Measurements from ENCODE around the gene GABRR1.
A peak's percentile ranks its signal among the peaks of the same experiment; 100 is the strongest.
"Not testable (repeated sequence)": the region's sequence is repeated elsewhere in the genome, so short reads cannot be mapped to it uniquely, and the experiment has no call there.

GABRR1 gene

GRCh38 chr6:89217299-89217910 is at the start of gene GABRR1:
Gene GABRR1, minus strand, starts transcription at chr6:89217358. Its CDS starts 36 bp downstream, at chr6:89217322.
- no peak for FAIRE-seq

DNA sequence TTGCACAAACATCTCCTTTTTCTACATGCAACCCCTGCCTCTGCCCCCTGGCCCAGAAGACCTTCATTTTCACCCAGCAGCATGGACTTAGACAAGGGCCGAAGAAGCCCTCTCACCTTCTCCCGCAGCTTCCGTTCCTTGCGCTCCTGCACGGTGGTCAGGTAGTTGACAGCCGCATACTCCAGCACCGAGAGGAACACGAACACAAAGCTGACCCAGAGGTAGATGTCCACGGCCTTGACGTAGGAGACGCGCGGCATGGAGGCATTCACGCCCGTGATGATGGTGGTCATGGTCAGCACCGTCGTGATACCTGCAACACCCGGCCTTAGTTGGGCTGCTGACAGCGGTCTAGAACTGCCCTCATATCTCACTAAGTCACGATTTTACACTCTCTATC is 47.1 kb upstream of the GABRR1 start:
- no peak for FAIRE-seq

- FAIRE-seq, result no peak
These were observed 43.7 kb upstream of the GABRR1 start for GRCh38 chr6:89260832-89261231.

GRCh38 chr6:89260310-89260709 is 43.2 kb upstream of the GABRR1 start:
- FAIRE-seq, result no peak

DNA sequence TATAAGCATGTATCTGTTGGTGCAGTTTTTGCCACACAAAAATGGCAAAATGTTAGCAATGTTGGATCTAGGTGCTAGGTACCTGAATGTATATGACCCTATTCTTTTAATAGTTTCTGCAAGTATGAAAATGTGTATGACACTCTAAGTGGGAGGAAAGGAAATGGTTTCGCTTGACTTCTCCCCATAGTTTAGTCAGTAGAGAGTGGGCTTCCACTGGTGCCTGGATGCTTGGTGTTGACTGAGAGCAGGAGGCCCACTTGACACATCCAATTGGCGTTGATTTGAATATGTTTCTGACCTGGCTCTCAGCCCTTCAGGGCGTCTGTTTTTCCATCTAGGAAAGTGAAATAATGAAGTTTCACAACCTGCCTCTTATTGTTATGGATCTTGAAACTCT is 41.8 kb upstream of the GABRR1 start:
- FAIRE-seq, result no peak

DNA sequence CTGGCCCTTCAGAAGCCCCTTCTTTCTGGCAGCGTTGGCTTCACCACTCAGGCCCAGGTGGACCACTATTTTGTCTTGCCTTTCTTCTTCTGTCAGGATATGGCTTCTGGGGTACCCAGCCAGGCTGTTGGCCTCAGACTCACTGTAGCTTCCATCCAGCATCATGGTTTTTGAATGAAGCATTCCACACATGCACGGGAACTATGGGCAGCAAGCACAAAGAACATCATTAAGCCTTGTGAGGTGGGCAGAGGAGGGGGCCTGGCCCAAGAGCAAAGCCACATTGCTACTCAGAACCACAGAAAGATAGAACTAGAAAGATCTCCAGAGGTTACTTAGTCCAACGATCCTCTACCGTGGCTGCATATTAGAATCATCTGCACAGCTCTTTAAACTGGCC is 40.6 kb upstream of the GABRR1 start:
- no peak for FAIRE-seq

DNA sequence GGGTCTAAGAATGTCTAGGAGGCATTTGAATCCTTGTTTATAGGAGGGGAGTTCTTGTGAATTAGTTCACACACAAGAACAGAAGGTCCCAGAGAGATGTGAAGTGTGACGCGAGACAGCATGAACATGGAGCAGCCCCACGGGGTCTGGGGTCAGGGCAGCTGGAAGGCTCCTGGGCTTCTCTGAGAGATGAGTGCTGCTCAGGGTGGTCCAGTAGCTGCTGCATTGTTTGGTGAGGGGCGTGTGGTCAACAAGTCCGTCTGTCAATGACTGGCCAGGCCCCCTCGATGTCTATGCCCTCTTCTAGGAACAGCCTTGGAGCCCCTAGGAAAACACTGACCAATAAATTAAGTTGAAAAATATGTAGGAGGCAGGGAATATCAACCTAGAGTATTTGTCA is 40.2 kb upstream of the GABRR1 start:
- FAIRE-seq, result no peak

GRCh38 chr6:89255417-89255816 is 38.3 kb upstream of the GABRR1 start:
- no peak for FAIRE-seq

DNA sequence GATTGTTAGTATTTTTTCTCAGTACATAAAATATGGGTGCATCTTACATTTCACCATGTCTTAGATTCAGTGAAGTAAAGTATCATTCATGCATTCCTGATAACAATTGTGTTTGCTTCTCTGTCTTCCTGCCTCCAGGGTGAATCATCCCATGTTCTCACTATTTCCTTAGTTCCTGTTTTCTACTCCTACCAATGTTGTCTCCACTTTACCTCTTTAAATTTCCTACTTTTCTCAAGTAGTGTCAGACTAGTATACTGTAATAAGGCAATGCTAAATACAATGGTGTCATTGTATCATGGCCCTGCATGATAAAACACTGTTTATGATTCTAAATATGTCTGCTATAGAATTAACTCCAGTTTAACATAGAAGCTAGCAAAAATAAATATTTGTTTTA is 37.4 kb upstream of the GABRR1 start:
- FAIRE-seq, result no peak

GRCh38 chr6:89252907-89253306 is 35.7 kb upstream of the GABRR1 start:
- no peak for FAIRE-seq

- FAIRE-seq, result no peak
These were observed 34.8 kb upstream of the GABRR1 start for GRCh38 chr6:89251976-89252375.

- no peak for FAIRE-seq
These were observed 34.0 kb upstream of the GABRR1 start for GRCh38 chr6:89251170-89251569.

DNA sequence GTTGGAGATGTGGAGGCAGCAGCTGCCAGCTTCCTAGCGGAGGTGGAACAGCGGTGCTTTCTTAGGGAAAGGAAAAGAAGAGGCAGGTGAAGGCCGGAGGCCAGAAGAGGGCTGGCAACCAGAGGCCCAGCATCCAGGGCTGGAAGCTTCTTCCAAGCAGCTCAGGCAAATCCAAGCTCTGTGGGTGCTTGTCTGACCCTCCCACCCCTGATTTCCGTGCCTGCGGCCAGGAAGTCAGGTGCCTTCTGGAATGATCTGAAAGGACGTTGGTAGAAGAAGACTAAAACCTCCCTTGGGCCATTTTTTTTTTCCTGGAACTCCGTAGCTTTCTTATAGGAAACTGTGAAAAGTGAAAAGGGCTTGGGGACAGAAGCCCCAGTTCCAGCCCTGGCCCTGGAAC is 33.1 kb upstream of the GABRR1 start:
- no peak for FAIRE-seq

DNA sequence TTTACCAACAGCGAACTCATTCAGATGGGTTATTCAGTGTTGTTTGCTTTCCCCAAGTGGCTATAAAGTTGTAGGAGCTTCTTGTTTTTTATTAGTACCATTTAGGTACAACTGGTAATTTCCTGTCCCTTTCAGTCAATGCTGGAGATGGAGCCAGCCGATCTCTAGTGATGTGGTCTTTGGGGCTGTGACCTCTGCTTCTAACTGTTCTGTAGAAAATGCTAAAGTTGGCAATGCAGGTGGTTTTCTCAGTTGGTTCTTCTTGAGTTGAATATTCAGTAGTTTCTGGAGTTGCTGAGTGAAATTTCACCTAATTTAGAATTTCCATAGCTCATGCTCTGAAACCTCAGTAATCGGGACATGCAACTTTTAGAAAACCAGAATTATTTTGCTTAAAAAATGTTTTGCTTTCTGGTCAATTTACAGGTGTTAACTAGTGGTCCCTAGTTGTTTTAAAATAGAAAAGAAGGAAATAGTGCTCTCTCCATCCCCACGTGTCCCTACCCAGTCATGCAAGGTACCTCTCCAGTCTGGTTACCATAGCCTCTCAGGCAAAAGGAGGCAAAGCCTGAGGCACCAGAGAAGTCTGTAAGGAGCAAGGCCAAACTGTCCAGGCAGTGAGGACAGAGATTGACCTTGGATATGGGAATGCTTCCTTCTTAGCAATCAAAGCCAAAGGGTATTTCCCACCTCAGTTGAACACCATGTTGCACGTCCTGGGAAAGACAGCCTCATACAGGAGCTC is 27.3 kb upstream of the GABRR1 start:
- FAIRE-seq, result no peak

GRCh38 chr6:89243331-89243629 is 26.1 kb upstream of the GABRR1 start:
- no peak for FAIRE-seq

DNA sequence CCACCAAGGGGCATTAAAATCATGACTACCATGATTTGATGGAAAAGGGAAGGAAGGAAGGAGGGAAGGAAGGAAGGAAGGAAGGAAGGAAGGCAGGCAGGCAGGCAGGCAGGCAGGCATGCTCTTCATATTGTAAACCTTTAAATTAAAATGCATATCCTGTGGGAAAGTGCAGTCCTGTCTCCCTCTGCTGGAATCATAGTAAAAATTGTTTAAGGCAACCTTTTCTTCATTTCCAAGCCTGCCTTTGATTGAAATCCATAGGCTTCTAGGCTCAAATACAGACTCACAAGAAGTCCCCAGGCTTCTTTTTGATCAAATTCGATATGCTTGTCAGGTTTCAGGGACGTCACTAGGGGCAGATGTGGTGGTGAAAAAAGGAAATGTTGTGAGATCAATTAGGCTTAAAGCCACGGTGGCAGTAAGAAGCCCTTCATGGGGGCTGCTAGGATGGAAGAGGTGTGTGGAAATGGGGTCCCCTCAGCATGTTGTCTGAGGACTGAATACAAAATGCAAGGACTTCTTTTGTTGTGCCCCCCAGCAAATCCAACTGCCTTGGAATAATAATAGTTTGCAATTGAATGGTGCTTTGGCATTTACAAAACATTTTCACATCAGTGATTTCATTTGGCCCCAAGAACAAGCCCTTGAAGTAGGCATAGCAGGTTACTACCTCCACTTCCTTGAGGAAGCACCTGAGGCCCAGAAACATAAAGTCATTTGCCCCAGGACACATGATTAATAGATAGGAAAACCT is 25.6 kb upstream of the GABRR1 start:
- FAIRE-seq, result peak; percentile 93

GRCh38 chr6:89239338-89239737 is 22.2 kb upstream of the GABRR1 start:
- no peak for FAIRE-seq

DNA sequence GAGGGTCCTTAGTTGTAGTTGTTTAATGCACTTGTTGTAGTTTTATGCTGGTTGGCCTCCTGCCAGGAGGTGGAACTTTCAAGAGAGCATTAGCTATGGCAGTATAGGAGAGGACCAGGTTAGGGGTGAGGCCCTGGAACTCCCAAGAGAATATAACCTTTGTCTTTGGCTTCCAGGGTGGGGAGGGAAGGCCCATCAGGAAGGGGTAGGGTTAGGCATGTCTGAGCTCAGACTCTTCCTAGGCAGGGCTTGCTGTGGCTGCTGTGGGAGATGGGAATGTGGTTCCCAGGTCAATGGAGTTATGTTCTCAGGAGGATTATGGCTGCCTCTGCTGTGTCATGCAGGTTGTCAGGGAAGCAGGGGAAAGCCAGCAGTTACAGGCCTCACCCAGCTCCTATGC is 20.0 kb upstream of the GABRR1 start:
- no peak for FAIRE-seq

- FAIRE-seq, result not testable (repeated sequence)
These were observed 16.4 kb upstream of the GABRR1 start for GRCh38 chr6:89233605-89234004.

DNA sequence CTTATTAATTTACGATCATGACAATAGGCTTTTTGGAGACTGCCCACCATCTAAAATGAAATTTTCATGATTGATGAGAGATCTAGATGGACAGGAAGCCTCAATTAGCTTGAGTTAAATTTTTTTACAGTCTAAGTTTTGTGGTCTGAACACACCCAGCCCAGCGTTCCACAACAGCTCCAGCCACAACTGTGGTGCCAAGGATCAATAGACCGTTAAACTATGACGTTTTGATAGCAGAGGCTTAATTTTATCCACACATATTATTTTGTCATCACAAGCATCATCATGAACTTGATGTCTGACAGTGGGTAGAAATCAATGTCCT is 5.5 kb upstream of the GABRR1 start:
- FAIRE-seq, result no peak

DNA sequence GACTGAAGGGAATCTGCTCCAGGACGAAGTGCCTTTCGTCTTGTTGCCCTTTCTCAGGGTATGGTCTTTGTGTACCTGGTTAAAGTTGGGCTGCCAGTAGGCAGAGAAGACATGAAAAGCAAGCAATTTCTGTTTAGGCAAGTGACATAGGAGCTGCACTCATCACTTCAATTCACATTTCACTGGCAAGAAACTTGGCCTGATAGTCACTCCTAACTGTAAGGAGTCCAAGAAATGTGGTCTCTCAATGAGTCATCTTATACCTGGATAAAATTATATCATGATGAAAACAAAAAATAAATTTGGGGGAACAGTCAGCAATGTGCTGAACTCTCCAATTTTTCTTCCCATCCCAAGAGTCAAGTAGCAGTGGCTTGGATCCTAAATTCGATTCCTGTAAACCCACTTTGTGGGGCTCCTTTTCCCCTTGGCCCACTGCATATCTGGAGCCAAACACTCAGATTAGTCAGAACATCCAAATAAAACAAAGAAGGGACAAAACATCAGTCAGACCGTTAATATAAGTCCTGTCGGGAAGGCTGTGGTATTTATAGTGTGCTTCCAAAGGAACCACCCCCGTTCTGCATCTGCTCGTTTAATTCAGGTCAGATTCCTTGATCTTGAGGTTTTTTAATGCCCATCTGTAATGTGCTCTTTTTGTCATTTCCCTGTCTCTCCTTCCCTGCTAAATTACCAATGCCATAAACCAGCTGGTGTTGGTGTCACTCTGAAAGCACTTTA is 5.0 kb upstream of the GABRR1 start:
- no peak for FAIRE-seq

- FAIRE-seq, result no peak
These were observed 4.0 kb upstream of the GABRR1 start for GRCh38 chr6:89221129-89221528.

- no peak for FAIRE-seq
These were observed 747 bp downstream of the GABRR1 start for GRCh38 chr6:89216411-89216810.

DNA sequence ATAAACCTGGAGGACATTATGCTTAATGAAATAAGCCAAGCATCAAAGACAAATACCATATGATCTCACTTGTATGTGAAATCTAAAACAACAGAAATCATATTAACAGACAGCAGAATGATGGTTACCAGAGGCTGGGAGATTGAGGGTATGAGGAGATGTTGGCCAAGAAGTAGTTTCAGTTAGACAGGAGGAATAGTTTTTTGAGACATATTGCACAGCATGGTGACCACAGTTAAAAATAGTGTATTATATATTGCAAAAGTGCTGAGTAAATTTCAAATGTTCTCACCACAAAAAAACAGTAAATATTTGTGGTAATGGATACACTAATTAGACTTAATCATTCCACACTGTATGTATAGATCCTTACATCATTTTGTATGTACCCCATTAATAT is 1.8 kb downstream of the GABRR1 start:
- FAIRE-seq, result no peak
